Peyer's patch (tissue), 4 donors: ENCODE measurements around the gene ENPP6. TPM values are rescaled to one million over a fixed set of nuclear protein-coding genes. Genes with fewer than 3 reads are reported as not detected.

Experiments
- DNase-seq, 3 donors: peaks; one replicate each; pipeline ENCODE4 v3.0.0-alpha.2; 2017 to 2019
- H3K27ac ChIP-seq, 4 donors: fragments of 200-600 bp; sonication (generic); one replicate each; pipeline ENCODE4 v1.5.1; 2016 to 2019
- H3K27me3 ChIP-seq, 2 donors: fragments of 200-600 bp; sonication (generic); one replicate each; pipeline ENCODE4 v1.5.1; 2019
- H3K36me3 ChIP-seq, 3 donors: fragments of 200-600 bp; sonication (generic); one replicate each; pipeline ENCODE4 v1.5.1; 2016 to 2019
- H3K4me1 ChIP-seq, 4 donors: fragments of 200-600 bp; sonication (generic); one replicate each; pipeline ENCODE4 v1.5.1; 2016 to 2019
- H3K4me3 ChIP-seq, 4 donors: fragments of 200-600 bp; sonication (generic); 1 replicate in 3 of 4; 2 replicates in 1 of 4; pipeline ENCODE4 v1.5.1; 2016 to 2019; ENCODE audit warnings: mild to moderate bottlenecking in 1 of 4
- H3K9me3 ChIP-seq, 4 donors: fragments of 200-600 bp; sonication (generic); one replicate each; pipeline ENCODE4 v1.5.1; 2016 to 2019; ENCODE audit warnings: mild to moderate bottlenecking in 1 of 4
- POLR2A ChIP-seq, 2 donors: fragments of 450-650 bp; IDR thresholded peaks; one replicate each; pipeline ENCODE4 v1.5.1; 2017; ENCODE audit warnings: antibody characterized with exemption in 2 of 2, mild to moderate bottlenecking in 2 of 2, moderate library complexity in 2 of 2
- total RNA-seq, 4 donors: library from RNA; depleted of rRNA; stranded (reverse); fragments of >200 nt; gene quantifications; one replicate each; pipeline ENCODE4 v1.1.0, GENCODE V29; 2016
- TF ChIP-seq, protein P1 (sequence below), 6 experiments: fragments of 450-650 bp in 4 of 6; fragments of 200-600 bp in 2 of 6; sonication (generic) in 1 of 6; IDR thresholded peaks; one replicate each; pipeline ENCODE4 v1.5.1; 2017 to 2019; ENCODE audit warnings: antibody characterized with exemption in 6 of 6, mild to moderate bottlenecking in 3 of 6, moderate library complexity in 1 of 6

ENPP6 gene
- total RNA-seq, 4 donors from 2014 or later, result 0.35 to 1.0 (median 0.40) TPM; not detected in 1

DNA sequence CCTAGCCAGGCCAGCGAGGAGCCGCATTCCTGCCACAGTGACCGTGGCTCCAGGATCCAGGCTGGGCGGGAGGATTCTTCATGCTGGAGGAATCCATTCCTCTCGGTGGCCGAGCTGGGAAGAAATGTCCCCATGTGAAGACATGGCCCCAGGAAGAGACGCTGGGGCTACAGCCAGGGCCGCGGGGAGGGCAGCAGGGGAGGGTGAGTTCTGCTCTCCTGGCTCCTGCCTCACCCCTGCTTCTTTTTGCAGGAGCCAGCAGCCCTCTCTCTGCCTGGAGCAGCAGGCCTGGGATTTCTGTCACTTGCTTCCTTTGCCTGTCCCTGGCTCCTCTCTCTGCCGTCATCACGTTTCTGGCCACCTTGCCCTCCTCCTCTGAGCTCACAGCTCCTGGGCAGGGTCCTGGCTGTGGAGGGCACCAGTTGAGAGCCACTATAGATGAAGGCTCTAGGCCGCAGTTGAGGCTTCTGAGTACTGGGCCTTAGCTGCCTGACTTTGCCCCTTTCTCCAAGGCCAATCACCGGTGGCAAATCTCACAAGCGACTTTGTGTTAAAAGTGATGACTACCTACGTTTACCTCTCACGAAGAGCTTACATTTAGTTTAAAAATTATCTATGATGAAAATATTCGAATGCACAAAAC is 48.3 kb downstream of the ENPP6 start:
- H3K4me1 ChIP-seq, result peaks cover 0 to 7% (median 0%) of the 10 kb centered on the region in 4 donors
- H3K36me3 ChIP-seq, result no peaks in the 10 kb centered on the region
- no peaks in the 10 kb centered on the region for H3K27me3 ChIP-seq
- no peaks in the 10 kb centered on the region for H3K9me3 ChIP-seq
- H3K27ac ChIP-seq, result no peak overlapping the region
- no peak overlapping the region for H3K4me3 ChIP-seq
- TF ChIP-seq, protein P1, sequence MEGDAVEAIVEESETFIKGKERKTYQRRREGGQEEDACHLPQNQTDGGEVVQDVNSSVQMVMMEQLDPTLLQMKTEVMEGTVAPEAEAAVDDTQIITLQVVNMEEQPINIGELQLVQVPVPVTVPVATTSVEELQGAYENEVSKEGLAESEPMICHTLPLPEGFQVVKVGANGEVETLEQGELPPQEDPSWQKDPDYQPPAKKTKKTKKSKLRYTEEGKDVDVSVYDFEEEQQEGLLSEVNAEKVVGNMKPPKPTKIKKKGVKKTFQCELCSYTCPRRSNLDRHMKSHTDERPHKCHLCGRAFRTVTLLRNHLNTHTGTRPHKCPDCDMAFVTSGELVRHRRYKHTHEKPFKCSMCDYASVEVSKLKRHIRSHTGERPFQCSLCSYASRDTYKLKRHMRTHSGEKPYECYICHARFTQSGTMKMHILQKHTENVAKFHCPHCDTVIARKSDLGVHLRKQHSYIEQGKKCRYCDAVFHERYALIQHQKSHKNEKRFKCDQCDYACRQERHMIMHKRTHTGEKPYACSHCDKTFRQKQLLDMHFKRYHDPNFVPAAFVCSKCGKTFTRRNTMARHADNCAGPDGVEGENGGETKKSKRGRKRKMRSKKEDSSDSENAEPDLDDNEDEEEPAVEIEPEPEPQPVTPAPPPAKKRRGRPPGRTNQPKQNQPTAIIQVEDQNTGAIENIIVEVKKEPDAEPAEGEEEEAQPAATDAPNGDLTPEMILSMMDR (IDR thresholded peaks at IDR 0.05), result no peak
- TF ChIP-seq POLR2A (IDR thresholded peaks at IDR 0.05), result no peak
- DNase-seq, result no peak

DNA sequence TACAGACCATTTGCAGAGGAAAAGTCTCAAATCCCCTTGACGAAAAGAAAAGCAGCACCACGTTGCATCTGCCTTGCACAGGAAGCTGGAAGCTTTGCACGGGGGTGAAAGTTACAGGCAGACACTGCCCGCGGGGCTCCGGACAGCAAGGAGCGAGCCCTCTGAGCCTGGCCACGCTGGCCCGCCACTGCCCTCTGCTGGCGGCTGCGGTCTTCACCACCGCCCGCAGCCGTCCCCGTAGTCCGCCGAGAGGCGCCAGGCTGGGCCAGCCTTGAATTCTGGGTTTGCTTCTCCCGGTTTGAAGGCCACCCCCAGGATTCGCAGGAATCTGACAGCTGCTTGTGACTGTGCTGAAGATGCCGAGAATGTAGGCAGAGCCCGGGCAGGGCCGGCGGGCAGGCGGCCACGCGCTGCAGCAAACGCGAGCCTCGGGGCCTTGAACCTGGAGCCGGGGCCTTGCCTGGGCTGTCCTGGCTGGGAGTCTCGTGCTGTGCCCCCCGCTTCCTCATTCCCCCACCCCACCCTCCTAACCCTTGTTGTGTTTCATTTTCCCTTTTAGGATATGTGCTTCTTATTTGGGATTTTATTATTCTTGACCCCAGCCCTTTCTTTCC is 49.2 kb downstream of the ENPP6 start:
- TF ChIP-seq, protein P1 (IDR thresholded peaks at IDR 0.05), result peak; percentile 47 to 87 (median 85)
- no peak for TF ChIP-seq POLR2A (IDR thresholded peaks at IDR 0.05)
- no peaks in the 10 kb centered on the region for H3K36me3 ChIP-seq
- no peak overlapping the region for H3K27ac ChIP-seq
- H3K4me3 ChIP-seq, result no peak overlapping the region
- peaks cover 0 to 7% (median 0%) of the 10 kb centered on the region in 4 donors for H3K4me1 ChIP-seq
- H3K9me3 ChIP-seq, result no peaks in the 10 kb centered on the region
- DNase-seq, result peak; percentile 28 to 81 (median 81)
- H3K27me3 ChIP-seq, result no peaks in the 10 kb centered on the region

DNA sequence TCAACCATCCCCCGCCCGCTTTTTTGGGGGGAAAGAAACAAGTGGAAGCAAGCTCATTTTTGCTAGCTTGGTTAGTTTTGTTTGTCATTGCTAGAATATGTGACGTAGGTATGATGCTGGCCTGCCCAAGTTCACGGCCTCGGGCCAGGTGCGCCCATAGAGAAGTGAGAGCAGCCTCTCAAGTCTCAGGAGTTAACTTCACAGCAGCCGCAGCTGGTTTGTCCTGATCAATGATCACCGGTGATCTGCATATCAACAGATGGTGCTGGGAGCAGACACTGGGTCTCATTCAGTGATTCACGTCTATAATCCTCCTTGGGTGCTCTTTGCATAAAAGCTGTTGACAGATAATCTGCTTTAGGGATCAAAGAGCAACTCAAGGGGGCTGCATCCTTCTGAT is 50.1 kb downstream of the ENPP6 start:
- DNase-seq, result no peak
- no peaks in the 10 kb centered on the region for H3K36me3 ChIP-seq
- H3K27me3 ChIP-seq, result no peaks in the 10 kb centered on the region

DNA sequence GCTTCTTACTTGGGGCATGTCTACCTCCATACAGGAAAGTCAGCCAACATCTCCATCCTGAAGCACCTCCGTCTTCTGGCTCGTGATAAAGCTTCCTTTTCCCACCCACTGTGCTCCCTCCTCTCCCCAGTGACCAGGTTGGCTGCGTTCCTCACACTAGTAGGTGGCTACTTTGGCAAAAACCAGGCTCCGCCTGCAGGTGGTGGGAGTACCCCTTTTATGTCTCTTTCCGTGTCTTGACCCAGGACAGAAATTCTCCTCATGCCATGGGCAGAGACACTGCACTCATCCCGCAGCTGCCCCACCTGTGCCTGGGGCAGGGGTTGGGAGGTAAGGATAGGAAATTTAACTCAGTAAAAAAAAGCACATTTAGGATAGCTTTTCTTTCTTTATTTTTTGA is 50.9 kb downstream of the ENPP6 start:
- H3K9me3 ChIP-seq, result no peaks in the 10 kb centered on the region
- DNase-seq, result no peak
- TF ChIP-seq POLR2A (IDR thresholded peaks at IDR 0.05), result no peak
- TF ChIP-seq, protein P1 (IDR thresholded peaks at IDR 0.05), result no peak
- no peak overlapping the region for H3K27ac ChIP-seq
- H3K4me1 ChIP-seq, result peaks cover 0 to 7% (median 0%) of the 10 kb centered on the region in 4 donors
- no peaks in the 10 kb centered on the region for H3K36me3 ChIP-seq
- H3K4me3 ChIP-seq, result no peak overlapping the region
- no peaks in the 10 kb centered on the region for H3K27me3 ChIP-seq

More for the DNA sequence above, 50.1 kb downstream of the ENPP6 start:
- Histone ChIP-seq H3K4me3 (no peak overlapping the region), H3K4me1 (peaks cover 0 to 7% (median 0%) of the 10 kb centered on the region in 4 donors), H3K9me3 (no peaks in the 10 kb centered on the region), H3K27ac (no peak overlapping the region)
- TF ChIP-seq POLR2A (IDR thresholded peaks at IDR 0.05), result no peak
- TF ChIP-seq, protein P1 (IDR thresholded peaks at IDR 0.05), result no peak

DNA sequence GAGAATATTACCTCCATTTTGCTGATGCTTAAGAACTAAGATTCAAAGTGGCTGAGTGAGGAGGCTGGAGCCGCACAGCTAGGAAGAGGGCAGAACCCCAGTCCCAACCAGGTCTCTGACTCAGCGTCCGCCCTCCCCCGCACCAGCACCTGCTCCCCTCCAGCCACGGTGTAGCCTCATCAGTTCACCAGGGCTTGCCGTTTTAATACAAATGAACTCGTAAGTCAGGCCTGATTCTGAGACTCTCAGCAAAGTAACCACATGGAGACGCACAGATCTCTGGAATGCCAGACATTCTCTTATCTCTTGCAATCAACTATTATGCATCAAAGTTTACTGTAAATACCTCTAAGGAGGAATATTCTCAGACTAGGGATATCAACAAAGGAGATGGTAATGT is 52.4 kb downstream of the ENPP6 start:
- no peaks in the 10 kb centered on the region for H3K27me3 ChIP-seq
- TF ChIP-seq, protein P1 (IDR thresholded peaks at IDR 0.05), result no peak
- TF ChIP-seq POLR2A (IDR thresholded peaks at IDR 0.05), result no peak
- no peak for DNase-seq
- no peak overlapping the region for H3K4me3 ChIP-seq
- H3K9me3 ChIP-seq, result no peaks in the 10 kb centered on the region
- H3K36me3 ChIP-seq, result no peaks in the 10 kb centered on the region
- H3K4me1 ChIP-seq, result peaks cover 0 to 7% (median 0%) of the 10 kb centered on the region in 4 donors
- H3K27ac ChIP-seq, result no peak overlapping the region
